ENCODE measurements around the gene FGF14. TPM values are rescaled to one million over a fixed set of nuclear protein-coding genes. Genes with fewer than 3 reads are reported as not detected.
A peak's percentile ranks its signal among the peaks of the same experiment; 100 is the strongest.

Gene FGF14
- polyA plus RNA-seq, 1 of the 3 experiments (the other 2 are of a cell fraction): 0.20 TPM

DNA sequence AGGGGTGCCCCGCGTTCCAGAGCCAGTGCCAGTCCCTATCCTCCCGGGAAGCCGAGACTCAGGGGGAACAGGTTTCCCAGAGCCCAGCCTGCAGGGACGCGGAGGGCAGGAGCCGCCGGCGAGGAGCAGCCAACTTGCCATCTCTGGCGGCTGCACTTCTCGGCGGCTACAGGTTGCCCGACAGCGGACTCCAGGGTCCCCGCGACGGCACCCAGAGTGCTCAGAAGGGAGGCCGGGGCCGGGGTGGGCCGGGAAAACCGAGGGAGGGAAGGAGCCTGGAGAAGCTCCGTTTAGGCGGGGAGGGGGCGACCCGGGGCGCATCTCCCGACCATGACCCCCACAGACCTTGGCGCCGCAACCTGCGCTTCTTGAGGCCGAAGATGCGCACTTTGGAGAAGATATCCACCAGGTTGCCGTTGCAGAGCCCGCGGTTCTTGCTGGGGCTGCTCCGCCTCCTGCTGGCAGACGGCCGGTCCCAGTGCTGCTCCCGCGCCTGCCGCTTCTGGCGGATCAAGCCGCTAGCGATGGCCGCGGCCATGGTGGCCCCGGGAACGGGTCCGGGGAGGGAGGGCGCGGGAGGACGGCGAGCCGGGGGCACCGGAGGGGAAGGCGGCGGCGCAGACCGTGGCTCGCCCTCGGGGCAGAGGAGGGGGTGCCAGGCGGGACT is 485.6 kb downstream of the FGF14 start:
- no peaks in the 10 kb centered on the region for H3K9me2 ChIP-seq
- WGBS (ENCODE audit: low lambda C conversion rate): 3% methylated on average over 22 of the region's 62 CpGs
- CTCF ChIA-PET: interaction anchor here (0.6 to 3.7 kb wide), 11 partner anchors 12 to 1270 kb away, joined by 3 to 16 read pairs (median 3); no protein-coding TSS in a partner anchor
- peaks cover 33% of the 10 kb centered on the region for H3K27me3 ChIP-seq (ENCODE audit: insufficient read depth)
- H3K4me2 ChIP-seq: peak overlapping the region; percentile 83
- H3K4me3 ChIP-seq (ENCODE audit: low read depth in 2 of 2, low read length in 1 of 2): peak overlapping the region; percentile 57 to 59; a peak in 3 of 4 replicates
- H3K9me3 ChIP-seq: no peaks in the 10 kb centered on the region
- peak overlapping the region; percentile 70; the same call in 1 of the 2 replicates for H2AFZ ChIP-seq (ENCODE audit: low read depth)
- no peaks in the 10 kb centered on the region for H3K36me3 ChIP-seq (replicated peaks in 1 of 2; ENCODE audit: control insufficient read depth in 1 of 2, insufficient read depth in 2 of 2, low read length in 1 of 2)
- peak; percentile 87 for DNase-seq
- H3F3A ChIP-seq (replicated peaks; ENCODE audit: insufficient read depth): peaks cover 3% of the 10 kb centered on the region
- peaks cover 8 to 23% of the 10 kb centered on the region in 2 experiments; a peak in 3 of 4 replicates for H3K4me1 ChIP-seq (ENCODE audit: control insufficient read depth in 1 of 2, insufficient read depth in 2 of 2, low read depth in 1 of 2, low read length in 1 of 2)
- H3K9ac ChIP-seq: no peak overlapping the region
- POLR2A ChIA-PET: no interaction called here
- no peaks in the 10 kb centered on the region for H3K79me2 ChIP-seq (ENCODE audit: insufficient read depth)
- TF ChIP-seq SMC3 (IDR thresholded peaks at IDR 0.05; ENCODE audit: low read depth, low read length) (peak; percentile 47), RFX5 (IDR thresholded peaks at IDR 0.05; ENCODE audit: low read length) (no peak), GATA2 (CRISPR knock-in tag; IDR thresholded peaks at IDR 0.05) (no peak), FOXJ3 (CRISPR knock-in tag; IDR thresholded peaks at IDR 0.05) (no peak), RAD21 (IDR thresholded peaks at IDR 0.05; ENCODE audit: low read length) (peak; percentile 66)
- TF ChIP-seq, protein P1, sequence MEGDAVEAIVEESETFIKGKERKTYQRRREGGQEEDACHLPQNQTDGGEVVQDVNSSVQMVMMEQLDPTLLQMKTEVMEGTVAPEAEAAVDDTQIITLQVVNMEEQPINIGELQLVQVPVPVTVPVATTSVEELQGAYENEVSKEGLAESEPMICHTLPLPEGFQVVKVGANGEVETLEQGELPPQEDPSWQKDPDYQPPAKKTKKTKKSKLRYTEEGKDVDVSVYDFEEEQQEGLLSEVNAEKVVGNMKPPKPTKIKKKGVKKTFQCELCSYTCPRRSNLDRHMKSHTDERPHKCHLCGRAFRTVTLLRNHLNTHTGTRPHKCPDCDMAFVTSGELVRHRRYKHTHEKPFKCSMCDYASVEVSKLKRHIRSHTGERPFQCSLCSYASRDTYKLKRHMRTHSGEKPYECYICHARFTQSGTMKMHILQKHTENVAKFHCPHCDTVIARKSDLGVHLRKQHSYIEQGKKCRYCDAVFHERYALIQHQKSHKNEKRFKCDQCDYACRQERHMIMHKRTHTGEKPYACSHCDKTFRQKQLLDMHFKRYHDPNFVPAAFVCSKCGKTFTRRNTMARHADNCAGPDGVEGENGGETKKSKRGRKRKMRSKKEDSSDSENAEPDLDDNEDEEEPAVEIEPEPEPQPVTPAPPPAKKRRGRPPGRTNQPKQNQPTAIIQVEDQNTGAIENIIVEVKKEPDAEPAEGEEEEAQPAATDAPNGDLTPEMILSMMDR (IDR thresholded peaks at IDR 0.05): peak; percentile 46
- H4K20me1 ChIP-seq (ENCODE audit: insufficient read depth): no peaks in the 10 kb centered on the region
- H3K27ac ChIP-seq (ENCODE audit: low read depth in 2 of 2, low read length in 1 of 2): peak overlapping the region in 1 of 2 experiments; percentile 28; a peak in 1 of 4 replicates

DNA sequence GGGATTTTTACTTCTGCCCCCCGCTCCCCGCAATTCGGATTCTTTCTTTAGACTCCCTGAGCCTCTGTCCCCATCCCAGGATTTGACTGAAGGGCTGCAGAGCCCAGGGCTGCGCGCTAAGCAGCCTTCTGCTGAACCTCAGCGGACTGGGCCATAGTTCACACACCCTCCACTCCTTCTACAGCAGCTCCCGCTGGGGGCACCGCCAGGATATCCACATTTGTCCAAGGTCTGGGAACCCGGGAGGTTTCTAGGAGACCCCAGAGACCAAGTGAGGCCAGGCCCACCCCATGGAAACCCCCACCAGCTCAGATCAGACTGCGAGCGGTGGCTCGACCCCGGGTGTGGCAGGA is 486.1 kb downstream of the FGF14 start:
- Histone ChIP-seq H3K79me2 (ENCODE audit: insufficient read depth) (no peaks in the 10 kb centered on the region), H3K27ac (ENCODE audit: low read depth in 2 of 2, low read length in 1 of 2) (no peak overlapping the region), H3K4me1 (ENCODE audit: control insufficient read depth in 1 of 2, insufficient read depth in 2 of 2, low read depth in 1 of 2, low read length in 1 of 2) (peaks cover 8 to 23% of the 10 kb centered on the region in 2 experiments; a peak in 3 of 4 replicates), H3K9ac (no peak overlapping the region), H3K27me3 (ENCODE audit: insufficient read depth) (peaks cover 33% of the 10 kb centered on the region), H3K36me3 (replicated peaks in 1 of 2; ENCODE audit: control insufficient read depth in 1 of 2, insufficient read depth in 2 of 2, low read length in 1 of 2) (no peaks in the 10 kb centered on the region), H3K9me3 (no peaks in the 10 kb centered on the region), H3F3A (replicated peaks; ENCODE audit: insufficient read depth) (peaks cover 3% of the 10 kb centered on the region), H2AFZ (ENCODE audit: low read depth) (no peak overlapping the region), H3K4me3 (ENCODE audit: low read depth in 2 of 2, low read length in 1 of 2) (peak overlapping the region in 1 of 2 experiments; percentile 57; a peak in 2 of 4 replicates), H3K9me2 (no peaks in the 10 kb centered on the region), H3K4me2 (peak overlapping the region; percentile 83; the same call in 1 of the 2 replicates), H4K20me1 (ENCODE audit: insufficient read depth) (no peaks in the 10 kb centered on the region)
- 53% methylated on average over 13 of the region's 13 CpGs for WGBS (ENCODE audit: low lambda C conversion rate)
- TF ChIP-seq NFIC (IDR thresholded peaks at IDR 0.05; ENCODE audit: borderline replicate concordance): no peak
- no peak for TF ChIP-seq CHD2 (IDR thresholded peaks at IDR 0.05; ENCODE audit: low read length, partially characterized antibody)
- TF ChIP-seq, protein P2, sequence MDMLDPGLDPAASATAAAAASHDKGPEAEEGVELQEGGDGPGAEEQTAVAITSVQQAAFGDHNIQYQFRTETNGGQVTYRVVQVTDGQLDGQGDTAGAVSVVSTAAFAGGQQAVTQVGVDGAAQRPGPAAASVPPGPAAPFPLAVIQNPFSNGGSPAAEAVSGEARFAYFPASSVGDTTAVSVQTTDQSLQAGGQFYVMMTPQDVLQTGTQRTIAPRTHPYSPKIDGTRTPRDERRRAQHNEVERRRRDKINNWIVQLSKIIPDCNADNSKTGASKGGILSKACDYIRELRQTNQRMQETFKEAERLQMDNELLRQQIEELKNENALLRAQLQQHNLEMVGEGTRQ (IDR thresholded peaks at IDR 0.05; ENCODE audit: borderline replicate concordance, low read depth, low read length): no peak
- TF ChIP-seq EZH2phosphoT487 (IDR thresholded peaks at IDR 0.05; ENCODE audit: borderline replicate concordance, low read depth): no peak
- no peak for TF ChIP-seq RFX5 (IDR thresholded peaks at IDR 0.05; ENCODE audit: low read length)
- TF ChIP-seq RCOR1 (IDR thresholded peaks at IDR 0.05; ENCODE audit: low read length): no peak
- no peak for TF ChIP-seq MEF2A (IDR thresholded peaks at IDR 0.05; ENCODE audit: borderline replicate concordance, low read depth)
- TF ChIP-seq NRF1 (IDR thresholded peaks at IDR 0.05; ENCODE audit: low read depth, low read length): no peak
- TF ChIP-seq TEAD4 (IDR thresholded peaks at IDR 0.05; ENCODE audit: borderline replicate concordance, insufficient read depth): no peak
- TF ChIP-seq PBX3 (IDR thresholded peaks at IDR 0.05): no peak
- no peak for TF ChIP-seq SMC3 (IDR thresholded peaks at IDR 0.05; ENCODE audit: low read depth, low read length)
- TF ChIP-seq GABPA (IDR thresholded peaks at IDR 0.05; ENCODE audit: low read depth): no peak
- TF ChIP-seq RAD21 (IDR thresholded peaks at IDR 0.05; ENCODE audit: low read length): no peak
- TF ChIP-seq, protein P3, sequence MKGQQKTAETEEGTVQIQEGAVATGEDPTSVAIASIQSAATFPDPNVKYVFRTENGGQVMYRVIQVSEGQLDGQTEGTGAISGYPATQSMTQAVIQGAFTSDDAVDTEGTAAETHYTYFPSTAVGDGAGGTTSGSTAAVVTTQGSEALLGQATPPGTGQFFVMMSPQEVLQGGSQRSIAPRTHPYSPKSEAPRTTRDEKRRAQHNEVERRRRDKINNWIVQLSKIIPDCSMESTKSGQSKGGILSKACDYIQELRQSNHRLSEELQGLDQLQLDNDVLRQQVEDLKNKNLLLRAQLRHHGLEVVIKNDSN (IDR thresholded peaks at IDR 0.05; ENCODE audit: borderline replicate concordance, low read depth): no peak
- CTCF ChIA-PET: interaction anchor here (0.6 to 3.7 kb wide), 14 partner anchors 12 to 1270 kb away, joined by 3 to 16 read pairs (median 3); no protein-coding TSS in a partner anchor
- POLR2A ChIA-PET: no interaction called here
- no peak for DNase-seq

All from SK-N-SH (cell line).